IPS DF 19.7 (cell line): ENCODE measurements around the gene CARMIL1.

Experiments used
- DNase-seq: peaks from one replicate; pipeline ENCODE4 v3.0.0-alpha.2; 2013; ENCODE audit warnings: low read depth, low spot score

CARMIL1 gene

GRCh38 chr6:25332655-25333071 is 53.5 kb downstream of the CARMIL1 start:
- no peak for DNase-seq

GRCh38 chr6:25333471-25333870 is 54.3 kb downstream of the CARMIL1 start:
- no peak for DNase-seq

GRCh38 chr6:25334793-25335192 is 55.6 kb downstream of the CARMIL1 start:
- DNase-seq: no peak

- DNase-seq: no peak
Observed at GRCh38 chr6:25336996-25337395, 57.8 kb downstream of the CARMIL1 start.

GRCh38 chr6:25337431-25337830 is 58.3 kb downstream of the CARMIL1 start:
- no peak for DNase-seq

- DNase-seq: no peak
Observed at GRCh38 chr6:25340431-25341202, 61.4 kb downstream of the CARMIL1 start.

- DNase-seq: no peak
Observed at GRCh38 chr6:25341203-25341552, 62.0 kb downstream of the CARMIL1 start.

- peak; percentile 33 for DNase-seq
Observed at GRCh38 chr6:25341923-25342619, 62.9 kb downstream of the CARMIL1 start.

GRCh38 chr6:25342802-25343201 is 63.6 kb downstream of the CARMIL1 start:
- DNase-seq: no peak

- DNase-seq: no peak
Observed at GRCh38 chr6:25343984-25344383, 64.8 kb downstream of the CARMIL1 start.

GRCh38 chr6:25344827-25345226 is 65.7 kb downstream of the CARMIL1 start:
- DNase-seq: no peak

GRCh38 chr6:25346064-25346463 is 66.9 kb downstream of the CARMIL1 start:
- DNase-seq: no peak

- no peak for DNase-seq
Observed at GRCh38 chr6:25350573-25350972, 71.4 kb downstream of the CARMIL1 start.

- no peak for DNase-seq
Observed at GRCh38 chr6:25351485-25351884, 72.3 kb downstream of the CARMIL1 start.

- no peak for DNase-seq
Observed at GRCh38 chr6:25352285-25352684, 73.1 kb downstream of the CARMIL1 start.

GRCh38 chr6:25354078-25354932 is 75.1 kb downstream of the CARMIL1 start:
- no peak for DNase-seq

- no peak for DNase-seq
Observed at GRCh38 chr6:25359191-25359861, 80.2 kb downstream of the CARMIL1 start.

GRCh38 chr6:25359891-25360290 is 80.7 kb downstream of the CARMIL1 start:
- no peak for DNase-seq

GRCh38 chr6:25360621-25361020 is 81.4 kb downstream of the CARMIL1 start:
- DNase-seq: no peak

GRCh38 chr6:25363427-25363826 is 84.3 kb downstream of the CARMIL1 start:
- DNase-seq: no peak

GRCh38 chr6:25365154-25365553 is 86.0 kb downstream of the CARMIL1 start:
- DNase-seq: no peak
